Ovary (tissue), 3 donors: ENCODE results near the gene RSPH3.

Experiments
- EP300 ChIP-seq: sonication (generic); formaldehyde crosslinking; IDR thresholded peaks from one replicate; pipeline ENCODE4 v1.6.1; 2017; ENCODE audit warnings: antibody characterized with exemption
- TF ChIP-seq, protein P1 (sequence below), 3 donors: fragments of 450-650 bp in 2 of 3; fragments of 200-600 bp in 1 of 3; IDR thresholded peaks; one replicate each; pipeline versions ENCODE4 v1.5.1 to v1.8.0; 2016 to 2022; ENCODE audit warnings: antibody characterized with exemption in 3 of 3, mild to moderate bottlenecking in 1 of 3
- donor health status: DM: no; HTN: no; CAD: no.

DNA sequence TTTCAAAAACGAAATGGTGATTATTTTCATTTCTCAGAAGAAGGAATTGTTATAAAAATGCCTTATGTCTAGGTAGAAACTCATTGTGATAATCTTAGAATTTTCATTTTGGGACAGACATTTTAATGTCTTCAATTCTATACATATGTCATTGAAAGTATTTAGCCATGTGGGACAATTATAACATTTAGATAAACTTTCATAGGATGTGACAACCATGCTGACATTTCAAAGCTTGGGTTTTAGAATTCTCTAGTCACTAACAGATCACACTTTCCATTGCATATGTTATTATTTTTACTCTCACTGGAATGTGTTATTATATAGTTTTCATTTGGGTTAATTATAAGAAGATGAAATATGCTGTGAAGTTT, 39.9 kb upstream of the RSPH3 start:
- TF ChIP-seq, protein P1, sequence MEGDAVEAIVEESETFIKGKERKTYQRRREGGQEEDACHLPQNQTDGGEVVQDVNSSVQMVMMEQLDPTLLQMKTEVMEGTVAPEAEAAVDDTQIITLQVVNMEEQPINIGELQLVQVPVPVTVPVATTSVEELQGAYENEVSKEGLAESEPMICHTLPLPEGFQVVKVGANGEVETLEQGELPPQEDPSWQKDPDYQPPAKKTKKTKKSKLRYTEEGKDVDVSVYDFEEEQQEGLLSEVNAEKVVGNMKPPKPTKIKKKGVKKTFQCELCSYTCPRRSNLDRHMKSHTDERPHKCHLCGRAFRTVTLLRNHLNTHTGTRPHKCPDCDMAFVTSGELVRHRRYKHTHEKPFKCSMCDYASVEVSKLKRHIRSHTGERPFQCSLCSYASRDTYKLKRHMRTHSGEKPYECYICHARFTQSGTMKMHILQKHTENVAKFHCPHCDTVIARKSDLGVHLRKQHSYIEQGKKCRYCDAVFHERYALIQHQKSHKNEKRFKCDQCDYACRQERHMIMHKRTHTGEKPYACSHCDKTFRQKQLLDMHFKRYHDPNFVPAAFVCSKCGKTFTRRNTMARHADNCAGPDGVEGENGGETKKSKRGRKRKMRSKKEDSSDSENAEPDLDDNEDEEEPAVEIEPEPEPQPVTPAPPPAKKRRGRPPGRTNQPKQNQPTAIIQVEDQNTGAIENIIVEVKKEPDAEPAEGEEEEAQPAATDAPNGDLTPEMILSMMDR (IDR thresholded peaks at IDR 0.05), result no peak
- TF ChIP-seq EP300, result no peak
